ENCODE data around the gene ZNF253.

GRCh38 chr19:19835560-19836038, 30.1 kb upstream of the ZNF253 start:
- no peak for TF ChIP-seq EZH2 (IDR thresholded peaks at IDR 0.05; ENCODE audit: insufficient read depth, poor library complexity, severe bottlenecking)
- TF ChIP-seq EZH2phosphoT487 (IDR thresholded peaks at IDR 0.05; ENCODE audit: insufficient read depth, low read depth), result no peak
